Immature natural killer cell (primary cell): ENCODE data around the gene GORASP2. TPM values are rescaled to one million over a fixed set of nuclear protein-coding genes. Genes with fewer than 3 reads are reported as not detected.

Experiments
- DNase-seq, 3 donors: peaks; one replicate each; pipeline ENCODE4 v3.0.0; 2022; ENCODE audit warnings: mixed read lengths in 1 of 3
- H3K27ac Mint-ChIP-seq, 6 donors: one replicate each; pipeline ENCODE4 v1.8.0; 2020; ENCODE audit warnings: mixed read lengths in 6 of 6, mild to moderate bottlenecking in 5 of 6, inconsistent platforms in 4 of 6, moderate library complexity in 3 of 6
- H3K27me3 Mint-ChIP-seq, 3 donors: one replicate each; pipeline ENCODE4 v1.8.0; 2020 to 2021; ENCODE audit warnings: low read depth in 3 of 3, mild to moderate bottlenecking in 3 of 3, mixed read lengths in 3 of 3, moderate library complexity in 3 of 3, inconsistent platforms in 1 of 3
- H3K36me3 Mint-ChIP-seq, 3 donors: one replicate each; pipeline ENCODE4 v1.8.0; 2020; ENCODE audit warnings: mixed read lengths in 3 of 3, inconsistent platforms in 2 of 3, mild to moderate bottlenecking in 2 of 3
- H3K4me1 Mint-ChIP-seq, 2 donors: one replicate each; pipeline ENCODE4 v1.8.0; 2020; ENCODE audit warnings: inconsistent platforms in 2 of 2, mild to moderate bottlenecking in 2 of 2, mixed read lengths in 2 of 2, moderate library complexity in 1 of 2
- H3K4me3 Mint-ChIP-seq, 5 donors: one replicate each; pipeline ENCODE4 v1.8.0; 2020; ENCODE audit warnings: mild to moderate bottlenecking in 5 of 5, mixed read lengths in 5 of 5, inconsistent platforms in 3 of 5, moderate library complexity in 3 of 5
- H3K9me3 Mint-ChIP-seq, 6 donors: one replicate each; pipeline ENCODE4 v1.8.0; 2020; ENCODE audit warnings: mild to moderate bottlenecking in 6 of 6, mixed read lengths in 6 of 6, inconsistent platforms in 4 of 6, moderate library complexity in 3 of 6
- polyA plus RNA-seq, 3 donors: library from polyadenylated mRNA; unstranded; fragments of 300-500 nt; fragmentation: Illumina TruSeq; gene quantifications; one replicate each; pipeline ENCODE4 v1.2.3, GENCODE V29; 2021

Gene GORASP2
- 100 to 1,000 TPM in 1 of 3 donors, 10 to 100 TPM in 2; 64.9 to 101 (median 98.1) TPM for polyA plus RNA-seq

DNA sequence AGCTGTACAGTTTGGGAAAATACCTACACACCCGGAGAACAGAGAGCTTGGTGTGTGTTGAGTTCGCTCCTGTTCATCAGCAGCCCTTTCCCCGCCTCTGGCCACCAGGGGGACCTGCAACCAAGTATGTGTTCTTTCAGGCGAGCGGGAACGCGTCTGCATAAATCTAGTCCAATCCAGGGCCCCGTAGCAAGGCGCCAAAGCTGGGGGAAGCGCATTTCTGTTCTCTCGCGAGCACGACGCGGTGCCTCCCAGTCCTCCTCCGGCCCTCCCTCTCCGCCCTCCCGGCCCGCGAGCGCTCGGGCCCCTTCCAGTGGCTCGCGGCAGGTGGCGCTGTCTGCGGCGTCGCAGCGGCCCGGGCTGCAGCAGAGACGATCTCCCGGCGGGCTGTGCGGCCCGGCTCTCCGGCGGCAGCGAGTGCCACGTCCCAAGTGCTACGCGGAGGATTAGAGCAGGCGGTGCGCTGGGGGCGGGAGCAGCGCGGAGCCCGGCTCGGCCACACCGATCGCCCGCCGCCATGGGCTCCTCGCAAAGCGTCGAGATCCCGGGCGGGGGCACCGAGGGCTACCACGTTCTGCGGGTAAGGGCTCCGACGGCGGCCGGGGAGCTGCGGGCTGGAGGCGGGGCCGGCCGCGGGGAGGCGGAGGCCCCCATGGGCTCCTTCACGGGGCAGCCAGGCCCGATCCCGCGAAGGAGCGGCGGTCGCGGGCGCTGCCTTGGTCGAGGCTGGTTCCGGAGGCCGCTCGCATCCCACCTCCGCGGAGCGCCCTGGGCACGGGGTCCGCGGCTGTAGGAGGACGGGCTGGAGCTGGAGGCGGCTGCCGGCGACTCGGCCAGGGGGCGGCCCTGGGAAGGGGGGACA lies at the start of gene GORASP2:
Gene GORASP2 (plus strand): TSS at position 430 of the 862 bp plus-strand sequence. CDS start 88 bp downstream, at position 518.
- Mint-ChIP-seq H3K27ac (peak within 1 kb of the TSS; percentile 92 to 97 (median 94)), H3K9me3 (no peaks in the 10 kb centered on the region), H3K4me1 (peaks cover 32 to 54% of the 10 kb centered on the region in 2 donors), H3K27me3 (peaks cover 2 to 13% (median 7%) of the 10 kb centered on the region in 3 donors), H3K36me3 (no peaks in the 10 kb centered on the region), H3K4me3 (peak within 1 kb of the TSS; percentile 90 to 99 (median 96))
- peak; percentile 98 for DNase-seq

DNA sequence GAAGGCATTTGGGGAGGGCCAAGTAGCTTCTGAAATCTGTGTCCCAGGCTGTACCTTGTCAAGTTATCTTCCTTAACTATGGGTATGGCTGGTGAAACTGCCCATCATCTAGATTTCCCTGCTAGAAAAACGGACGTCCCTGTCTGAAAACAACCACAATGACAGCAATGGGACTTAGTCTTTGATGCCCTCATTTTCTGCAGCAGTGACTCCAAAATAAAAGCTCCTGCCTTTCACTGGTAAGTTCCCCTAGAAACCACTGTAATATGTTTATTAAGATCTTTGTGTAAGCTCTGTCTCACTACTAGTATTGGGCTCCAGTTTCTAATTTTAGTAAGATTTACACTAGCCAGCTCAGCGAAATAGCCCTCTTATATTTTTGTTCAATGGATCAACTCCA lies 47.2 kb upstream of the GORASP2 start:
- no peak for DNase-seq
- peaks cover 1 to 8% (median 3%) of the 10 kb centered on the region in 3 donors for H3K27me3 Mint-ChIP-seq
- peaks cover 0 to 4% (median 0%) of the 10 kb centered on the region in 3 donors for H3K36me3 Mint-ChIP-seq
- no peak overlapping the region for H3K4me3 Mint-ChIP-seq
- peaks cover 10 to 11% of the 10 kb centered on the region in 2 donors for H3K4me1 Mint-ChIP-seq
- no peak overlapping the region for H3K27ac Mint-ChIP-seq
- peaks cover 0 to 3% (median 0%) of the 10 kb centered on the region in 6 donors for H3K9me3 Mint-ChIP-seq

DNA sequence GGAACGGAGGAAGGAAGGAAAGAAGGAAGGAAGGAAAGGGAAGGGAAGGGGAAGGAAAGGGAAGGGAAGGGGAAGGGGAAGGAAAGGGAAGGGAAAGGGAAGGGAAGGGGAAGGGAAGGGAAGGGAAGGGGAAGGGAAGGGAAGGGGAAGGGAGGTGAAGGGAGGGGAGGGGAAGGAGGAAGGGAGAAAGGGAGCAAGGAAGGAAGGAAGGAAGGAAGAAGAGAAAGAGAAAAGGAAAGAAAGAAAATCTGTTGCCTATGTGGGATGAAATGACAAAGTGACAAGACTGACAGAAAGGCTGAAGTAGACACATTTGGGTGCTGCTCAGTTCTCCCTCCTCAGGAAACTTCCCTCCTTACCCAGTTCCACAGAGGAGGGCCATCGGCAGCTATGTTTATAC lies 46.3 kb upstream of the GORASP2 start:
- H3K27ac Mint-ChIP-seq = no peak overlapping the region
- H3K27me3 Mint-ChIP-seq = peaks cover 1 to 8% (median 3%) of the 10 kb centered on the region in 3 donors
- H3K9me3 Mint-ChIP-seq = peaks cover 0 to 3% (median 0%) of the 10 kb centered on the region in 6 donors
- DNase-seq = no peak
- peaks cover 10% of the 10 kb centered on the region in 2 donors for H3K4me1 Mint-ChIP-seq
- peaks cover 0 to 4% (median 0%) of the 10 kb centered on the region in 3 donors for H3K36me3 Mint-ChIP-seq
- H3K4me3 Mint-ChIP-seq = no peak overlapping the region

DNA sequence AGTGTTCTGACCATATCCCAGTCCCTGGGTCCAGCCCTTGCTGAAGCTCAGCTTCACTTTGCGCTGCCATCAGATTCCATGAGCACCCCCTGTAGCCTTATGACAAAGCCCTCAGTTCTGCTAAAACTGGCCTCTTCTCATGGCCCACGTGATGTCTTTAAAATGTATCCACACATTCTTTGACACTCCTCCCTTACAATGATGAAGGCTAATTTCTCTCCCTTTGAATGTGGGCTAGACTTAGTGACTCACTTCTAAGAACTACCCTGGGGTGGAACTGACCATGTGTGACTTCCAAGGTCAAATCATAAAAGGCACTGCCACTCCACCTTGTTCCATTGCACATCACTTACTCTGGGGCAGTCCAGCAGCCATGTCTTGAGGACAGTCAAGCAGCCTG lies 45.4 kb upstream of the GORASP2 start:
- Mint-ChIP-seq H3K27me3 (peaks cover 1 to 8% (median 3%) of the 10 kb centered on the region in 3 donors), H3K36me3 (peaks cover 0 to 4% (median 0%) of the 10 kb centered on the region in 3 donors), H3K27ac (no peak overlapping the region), H3K4me1 (peaks cover under 1 to 1% of the 10 kb centered on the region in 2 donors), H3K9me3 (peaks cover 0 to 3% (median 0%) of the 10 kb centered on the region in 6 donors), H3K4me3 (no peak overlapping the region)
- DNase-seq = no peak

DNA sequence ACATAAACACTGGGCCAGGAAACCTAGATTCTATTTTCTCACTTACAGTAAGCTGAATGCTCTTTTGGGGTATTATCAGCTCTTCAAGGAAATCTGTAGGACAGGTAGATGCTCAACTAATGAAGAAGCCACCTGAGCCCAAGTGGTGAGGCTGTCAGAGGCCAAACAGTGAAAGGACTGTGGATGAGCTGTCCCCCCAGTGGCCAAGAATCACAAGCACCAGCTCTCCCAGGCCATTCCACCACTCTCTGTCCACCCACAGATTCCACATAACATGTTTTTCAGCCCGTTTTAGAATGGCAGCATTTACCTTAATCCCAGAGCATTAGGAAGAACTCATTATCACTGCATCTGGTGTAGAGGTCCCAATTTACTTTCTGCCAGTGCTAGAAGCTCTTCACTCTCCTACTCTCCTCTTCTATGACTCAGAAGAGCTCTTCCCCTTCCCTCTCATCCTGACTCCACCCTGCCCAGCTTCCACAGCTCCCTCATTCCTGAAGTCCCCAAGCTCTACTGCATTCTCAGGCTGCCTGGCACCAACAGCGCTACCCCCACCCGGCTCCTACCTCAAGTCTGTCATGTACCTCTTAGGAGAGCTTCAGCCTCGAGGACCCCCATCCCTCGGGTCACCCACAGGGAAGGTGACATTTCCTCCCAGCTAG lies 43.8 kb upstream of the GORASP2 start:
- peaks cover 1 to 7% (median 3%) of the 10 kb centered on the region in 3 donors for H3K27me3 Mint-ChIP-seq
- peaks cover 0 to 3% (median 0%) of the 10 kb centered on the region in 6 donors for H3K9me3 Mint-ChIP-seq
- DNase-seq = no peak
- no peak overlapping the region for H3K4me3 Mint-ChIP-seq
- H3K27ac Mint-ChIP-seq = no peak overlapping the region
- no peaks in the 10 kb centered on the region for H3K4me1 Mint-ChIP-seq
- peaks cover 0 to 4% (median 0%) of the 10 kb centered on the region in 3 donors for H3K36me3 Mint-ChIP-seq

DNA sequence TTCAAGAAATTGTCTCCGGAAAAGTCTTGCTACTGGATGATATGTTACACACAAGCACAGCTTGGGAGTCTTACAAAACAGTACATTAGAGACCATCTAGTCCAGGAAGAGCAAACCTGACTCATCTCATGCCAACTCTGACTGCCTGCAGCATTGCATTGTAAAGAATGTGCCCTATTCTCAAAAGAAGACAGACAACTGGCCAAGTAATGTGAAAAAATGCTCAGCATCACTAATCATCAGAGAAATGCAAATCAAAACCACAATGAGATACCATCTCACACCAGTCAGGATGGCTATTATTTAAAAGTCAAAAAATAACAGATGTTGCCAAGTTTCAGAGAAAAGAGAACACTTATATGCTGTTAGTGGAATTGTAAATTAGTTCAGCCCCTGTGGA lies 42.7 kb upstream of the GORASP2 start:
- H3K4me1 Mint-ChIP-seq = no peaks in the 10 kb centered on the region
- H3K9me3 Mint-ChIP-seq = peaks cover 0 to 3% (median 0%) of the 10 kb centered on the region in 6 donors
- peaks cover 0 to 4% (median 0%) of the 10 kb centered on the region in 3 donors for H3K36me3 Mint-ChIP-seq
- no peak overlapping the region for H3K4me3 Mint-ChIP-seq
- no peak overlapping the region for H3K27ac Mint-ChIP-seq
- no peak for DNase-seq
- peaks cover 1 to 7% (median 3%) of the 10 kb centered on the region in 3 donors for H3K27me3 Mint-ChIP-seq

DNA sequence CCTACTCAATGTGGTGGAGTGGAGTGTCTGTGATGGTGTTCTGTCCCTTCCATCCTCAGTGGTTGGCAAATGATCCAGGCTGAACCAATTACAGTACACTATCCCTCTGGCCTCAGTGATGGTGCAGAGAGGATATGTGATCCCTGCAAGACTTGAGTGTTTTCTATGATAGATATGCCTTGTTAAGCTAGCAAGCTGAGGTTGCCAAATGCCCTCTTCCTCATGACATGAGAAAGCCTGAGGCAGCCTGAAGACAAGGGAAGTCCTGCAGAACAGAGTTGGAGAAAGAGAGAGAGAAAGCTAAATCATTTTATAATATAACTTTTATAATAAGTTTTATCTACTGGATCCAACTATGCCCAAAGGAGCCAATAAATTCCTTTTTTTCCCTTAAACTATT lies 41.6 kb upstream of the GORASP2 start:
- no peak for DNase-seq
- H3K27me3 Mint-ChIP-seq = peaks cover 1 to 7% (median 3%) of the 10 kb centered on the region in 3 donors
- no peak overlapping the region for H3K27ac Mint-ChIP-seq
- H3K9me3 Mint-ChIP-seq = peaks cover 0 to 3% (median 0%) of the 10 kb centered on the region in 6 donors
- no peaks in the 10 kb centered on the region for H3K4me1 Mint-ChIP-seq
- H3K36me3 Mint-ChIP-seq = peaks cover 0 to 4% (median 0%) of the 10 kb centered on the region in 3 donors
- no peak overlapping the region for H3K4me3 Mint-ChIP-seq

DNA sequence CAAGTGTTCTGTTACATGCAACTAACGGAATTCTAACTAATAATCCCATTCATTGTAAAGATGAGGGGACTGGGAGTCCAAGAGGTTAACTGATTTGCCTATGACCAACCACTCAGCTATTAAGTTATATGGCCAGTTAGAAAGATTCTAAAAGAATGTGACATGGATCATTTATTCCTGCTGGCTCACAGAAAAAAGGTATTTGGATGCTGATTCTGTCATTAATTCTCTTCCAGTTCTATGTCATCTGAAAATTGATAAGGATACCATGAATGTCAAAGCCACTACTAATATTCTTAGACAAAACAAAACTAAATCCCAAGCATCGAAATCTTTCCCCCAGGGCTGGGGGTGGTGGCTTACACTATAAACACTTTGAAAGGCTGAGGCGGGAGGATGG lies 41.2 kb upstream of the GORASP2 start:
- peaks cover 1 to 7% (median 3%) of the 10 kb centered on the region in 3 donors for H3K27me3 Mint-ChIP-seq
- no peaks in the 10 kb centered on the region for H3K4me1 Mint-ChIP-seq
- H3K36me3 Mint-ChIP-seq = peaks cover 0 to 4% (median 0%) of the 10 kb centered on the region in 3 donors
- no peak for DNase-seq
- no peak overlapping the region for H3K4me3 Mint-ChIP-seq
- peaks cover 0 to 3% (median 0%) of the 10 kb centered on the region in 6 donors for H3K9me3 Mint-ChIP-seq
- H3K27ac Mint-ChIP-seq = no peak overlapping the region

DNA sequence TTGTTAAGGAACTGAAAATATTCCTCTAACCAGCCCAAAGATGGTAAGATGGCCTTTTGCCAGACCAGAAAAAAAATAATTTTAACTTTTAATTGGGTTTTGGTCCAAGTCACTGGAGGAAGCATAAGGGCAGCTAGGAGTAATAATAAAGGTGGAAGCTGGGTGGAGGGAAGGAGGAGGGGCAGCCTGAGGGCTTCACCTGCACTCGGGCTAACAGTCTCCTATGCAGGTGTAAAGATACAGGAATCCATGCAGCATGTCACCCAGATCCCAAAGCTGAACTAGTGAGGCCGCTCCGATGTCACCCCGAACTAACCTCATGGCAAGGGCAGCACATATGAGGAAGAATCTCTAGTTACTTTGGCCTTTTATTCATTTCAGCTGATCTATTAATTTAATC lies 37.2 kb upstream of the GORASP2 start:
- Mint-ChIP-seq H3K27ac (no peak overlapping the region), H3K9me3 (no peaks in the 10 kb centered on the region), H3K4me1 (no peaks in the 10 kb centered on the region), H3K27me3 (peaks cover 0 to 2% (median 0%) of the 10 kb centered on the region in 3 donors), H3K36me3 (no peaks in the 10 kb centered on the region), H3K4me3 (no peak overlapping the region)
- no peak for DNase-seq

DNA sequence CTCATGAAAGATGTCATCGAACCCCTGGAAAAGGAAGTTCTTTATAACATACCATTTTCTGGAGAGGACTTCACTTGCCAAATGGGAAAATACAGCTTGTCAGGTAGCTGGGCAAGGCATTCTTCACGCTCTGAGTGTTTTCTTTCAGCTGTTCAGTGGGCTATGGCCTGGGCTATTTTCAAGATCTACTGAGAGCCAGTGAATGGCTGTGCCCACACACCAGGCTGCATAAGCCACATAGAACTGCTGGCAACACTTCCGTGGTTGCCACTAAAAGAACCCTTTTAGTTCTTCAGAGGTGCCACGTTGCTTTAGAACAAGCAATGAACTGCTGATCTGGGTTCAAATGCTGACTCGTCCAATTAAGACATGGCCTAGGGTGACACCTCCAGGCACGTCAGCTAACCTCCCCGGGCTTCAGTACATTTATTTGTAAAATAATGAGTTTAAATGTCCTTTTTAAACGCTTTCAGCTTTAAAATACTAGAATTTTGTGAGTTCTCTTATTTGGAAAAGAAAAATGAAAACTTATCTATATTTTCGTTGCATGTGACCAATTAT lies 36.6 kb upstream of the GORASP2 start:
- no peak overlapping the region for H3K27ac Mint-ChIP-seq
- no peaks in the 10 kb centered on the region for H3K4me1 Mint-ChIP-seq
- no peak for DNase-seq
- peaks cover 0 to 2% (median 0%) of the 10 kb centered on the region in 3 donors for H3K27me3 Mint-ChIP-seq
- no peaks in the 10 kb centered on the region for H3K36me3 Mint-ChIP-seq
- H3K4me3 Mint-ChIP-seq = no peak overlapping the region
- H3K9me3 Mint-ChIP-seq = no peaks in the 10 kb centered on the region

DNA sequence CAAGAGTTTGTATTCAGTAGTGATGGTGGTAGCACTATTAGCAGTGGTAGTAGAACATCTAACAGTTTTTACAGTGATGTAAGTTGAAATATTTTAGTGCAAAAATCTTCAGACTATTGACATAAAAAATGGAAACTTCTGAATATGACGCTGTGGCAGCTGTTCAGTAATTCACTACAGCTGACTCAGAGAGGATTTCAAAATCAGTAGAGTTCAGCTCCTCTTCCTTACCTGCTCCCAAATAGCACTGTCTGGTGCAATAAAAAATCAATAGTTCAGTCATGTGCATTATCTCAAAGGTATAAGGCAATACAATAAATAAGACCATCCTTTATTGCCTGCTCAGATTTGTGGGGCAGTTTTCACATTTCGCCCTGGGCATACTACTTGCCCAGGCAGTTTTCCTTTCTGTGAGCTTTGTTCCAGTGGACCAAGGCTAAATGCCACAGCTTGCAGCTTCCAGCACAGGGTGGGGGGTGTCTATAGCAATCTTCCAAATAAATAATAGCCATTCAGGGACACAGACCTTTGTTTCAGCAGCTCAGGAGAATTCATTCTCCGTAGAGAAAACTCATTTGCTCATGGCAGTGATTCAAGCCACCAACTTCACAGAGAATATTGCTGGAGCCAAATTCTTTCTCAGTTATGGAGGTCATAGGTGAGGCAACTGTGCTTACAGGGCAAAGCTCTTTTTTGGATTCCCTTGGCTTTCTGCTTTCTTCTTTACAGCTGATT lies 33.9 kb upstream of the GORASP2 start:
- Mint-ChIP-seq H3K27ac (no peak overlapping the region), H3K4me3 (no peak overlapping the region), H3K27me3 (peaks cover 0 to 6% (median 4%) of the 10 kb centered on the region in 3 donors), H3K4me1 (no peaks in the 10 kb centered on the region), H3K36me3 (no peaks in the 10 kb centered on the region), H3K9me3 (no peaks in the 10 kb centered on the region)
- DNase-seq = no peak

DNA sequence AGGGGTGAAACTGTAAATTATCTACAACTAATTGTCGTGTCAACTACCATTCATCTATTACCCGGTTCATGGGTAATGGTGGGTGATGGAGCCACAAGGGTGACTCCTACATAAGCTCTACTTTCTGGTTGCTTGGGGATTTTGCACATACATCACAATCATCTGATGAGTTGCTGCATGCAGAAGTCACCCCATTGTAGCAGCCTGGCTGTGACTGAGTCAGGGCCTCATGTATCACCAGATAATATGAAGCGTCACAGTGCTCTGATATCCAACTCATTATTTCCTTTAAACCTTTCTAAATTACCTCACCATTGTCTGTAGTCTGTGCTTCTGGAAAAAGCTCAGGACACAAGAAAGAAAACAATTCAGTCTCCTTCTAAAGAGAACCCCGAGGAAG lies 32.4 kb upstream of the GORASP2 start:
- no peaks in the 10 kb centered on the region for H3K4me1 Mint-ChIP-seq
- no peaks in the 10 kb centered on the region for H3K36me3 Mint-ChIP-seq
- peaks cover 0 to 6% (median 4%) of the 10 kb centered on the region in 3 donors for H3K27me3 Mint-ChIP-seq
- H3K4me3 Mint-ChIP-seq = no peak overlapping the region
- DNase-seq = no peak
- no peaks in the 10 kb centered on the region for H3K9me3 Mint-ChIP-seq
- H3K27ac Mint-ChIP-seq = no peak overlapping the region

DNA sequence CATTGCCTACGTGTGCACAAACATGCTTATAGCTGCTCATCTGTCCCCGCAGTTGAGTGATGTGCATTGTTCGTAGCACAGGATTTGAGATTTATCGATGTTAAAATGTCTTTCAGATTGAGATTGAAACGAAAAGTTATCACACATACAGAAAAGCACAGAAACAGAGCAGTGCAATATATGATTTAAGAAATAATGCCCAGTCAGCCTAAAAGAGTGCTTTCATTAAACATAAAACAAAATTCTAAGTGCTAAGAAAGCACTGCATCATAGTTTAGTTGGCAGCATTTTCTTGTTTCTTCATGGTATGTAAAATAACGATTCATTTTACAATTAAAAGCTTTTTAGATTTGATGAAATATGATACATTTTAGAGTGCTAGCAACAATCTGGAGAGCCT lies 31.9 kb upstream of the GORASP2 start:
- no peaks in the 10 kb centered on the region for H3K4me1 Mint-ChIP-seq
- DNase-seq = no peak
- no peak overlapping the region for H3K27ac Mint-ChIP-seq
- H3K27me3 Mint-ChIP-seq = peaks cover 0 to 6% (median 4%) of the 10 kb centered on the region in 3 donors
- H3K36me3 Mint-ChIP-seq = no peaks in the 10 kb centered on the region
- H3K4me3 Mint-ChIP-seq = no peak overlapping the region
- H3K9me3 Mint-ChIP-seq = no peaks in the 10 kb centered on the region
